SIG-M5 treated with dmso at 0.1 percent for 504 hours (cell line): ENCODE measurements around the gene SPATA12.

Source experiments
- DNase-seq: peaks from one replicate; lab custom pipeline; 2025; ENCODE audit not compliant: unreplicated experiment; lab: John Stamatoyannopoulos, UW

The SPATA12 gene

GRCh38 chr3:57052662-57053061 is 7.8 kb upstream of the SPATA12 start:
- DNase-seq: no peak

GRCh38 chr3:57053122-57053521 is 7.3 kb upstream of the SPATA12 start:
- no peak for DNase-seq

GRCh38 chr3:57057351-57057750 is 3.1 kb upstream of the SPATA12 start:
- DNase-seq: no peak

GRCh38 chr3:57059411-57059810 is 1.1 kb upstream of the SPATA12 start:
- peak; percentile 19 for DNase-seq

GRCh38 chr3:57061556-57061955 is 1.1 kb downstream of the SPATA12 start:
- DNase-seq: no peak

DNA sequence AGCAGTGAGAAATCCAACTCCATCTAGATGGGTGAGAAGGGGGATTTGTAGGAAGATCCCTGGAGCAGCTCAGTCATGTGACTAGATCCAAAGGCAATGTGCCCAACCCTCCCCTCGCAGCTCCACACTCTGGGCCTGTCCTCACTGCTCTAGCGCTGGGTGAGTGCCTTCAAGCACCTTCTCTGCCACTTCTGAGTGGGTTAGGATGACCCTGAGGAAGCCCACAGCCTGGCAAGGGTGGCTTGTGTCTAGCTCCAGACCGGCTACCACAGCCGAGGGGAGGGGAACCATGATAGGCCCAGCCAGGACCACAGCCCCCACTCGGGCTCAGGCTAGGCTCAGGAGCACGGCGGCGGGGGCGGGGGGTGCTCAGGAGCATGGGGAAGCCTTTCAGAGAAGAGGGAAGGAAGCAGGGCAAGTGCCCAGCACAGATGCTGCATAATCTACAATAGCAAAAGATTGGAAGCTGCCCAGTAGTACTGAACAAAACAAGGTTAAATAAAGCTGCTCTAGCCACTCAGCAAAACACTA is 1.7 kb downstream of the SPATA12 start:
- no peak for DNase-seq

DNA sequence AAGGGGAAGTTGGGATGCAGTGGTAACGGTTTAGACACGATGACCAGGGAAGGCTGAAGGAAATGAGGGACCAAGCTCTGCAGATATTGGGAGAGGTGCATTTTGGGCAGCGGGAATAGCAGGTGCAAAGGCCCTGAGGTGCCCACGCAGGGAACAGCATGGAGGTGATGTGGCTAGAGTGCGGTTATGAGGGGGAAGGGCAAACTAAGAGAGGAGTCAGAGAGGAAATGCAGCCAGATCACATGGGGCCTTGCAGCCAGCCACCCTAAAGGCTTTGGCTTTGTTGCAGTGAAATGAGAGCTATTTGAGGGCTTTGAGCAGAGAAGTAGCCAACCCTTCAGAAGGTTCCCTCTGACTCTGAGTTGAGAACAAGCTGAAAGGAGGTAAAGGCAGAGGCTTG is 2.6 kb downstream of the SPATA12 start:
- no peak for DNase-seq

DNA sequence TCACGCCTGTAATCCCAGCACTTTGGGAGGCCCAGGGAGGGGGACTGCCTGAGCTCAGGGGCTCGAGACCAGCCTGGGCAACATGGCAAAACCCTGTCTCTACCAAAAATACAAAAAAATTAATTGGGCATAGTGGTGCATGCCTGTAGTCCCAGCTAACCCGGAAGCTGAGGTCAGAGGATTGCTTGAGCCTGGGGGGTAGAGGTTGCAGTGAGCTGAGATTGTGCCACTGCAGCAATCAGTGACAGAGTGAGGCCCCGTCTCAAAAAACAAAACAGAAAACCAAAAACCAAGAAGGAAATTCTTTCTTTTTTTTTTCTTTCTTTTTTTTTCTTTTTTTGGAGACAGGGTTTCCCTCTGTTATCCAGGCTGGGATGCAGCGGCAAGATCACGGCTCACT is 3.5 kb downstream of the SPATA12 start:
- DNase-seq: no peak

GRCh38 chr3:57064572-57064971 is 4.1 kb downstream of the SPATA12 start:
- peak; percentile 31 for DNase-seq

GRCh38 chr3:57065588-57065987 is 5.1 kb downstream of the SPATA12 start:
- no peak for DNase-seq

DNA sequence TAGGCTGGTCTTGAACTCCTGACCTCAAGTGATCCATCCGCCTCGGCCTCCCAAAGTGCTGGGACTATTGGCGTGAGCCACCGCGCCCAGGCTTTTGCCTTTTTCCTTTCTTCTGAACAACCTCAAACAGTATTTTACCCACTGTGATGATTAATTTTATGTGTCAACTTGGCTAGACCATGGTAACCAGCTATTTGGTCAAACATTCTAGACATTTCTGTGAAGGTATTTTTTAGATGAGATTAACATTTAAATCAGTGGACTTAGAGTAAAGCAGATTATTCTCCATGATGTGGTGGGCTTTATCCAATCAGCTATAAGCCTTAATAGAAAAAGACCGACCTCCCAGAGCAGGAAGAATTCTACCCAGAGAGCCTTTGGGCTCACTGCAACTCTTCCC is 6.0 kb downstream of the SPATA12 start:
- DNase-seq: no peak

GRCh38 chr3:57068437-57069089 is 8.1 kb downstream of the SPATA12 start:
- DNase-seq: peak; percentile 72

GRCh38 chr3:57069503-57069902 is 9.0 kb downstream of the SPATA12 start:
- DNase-seq: no peak

DNA sequence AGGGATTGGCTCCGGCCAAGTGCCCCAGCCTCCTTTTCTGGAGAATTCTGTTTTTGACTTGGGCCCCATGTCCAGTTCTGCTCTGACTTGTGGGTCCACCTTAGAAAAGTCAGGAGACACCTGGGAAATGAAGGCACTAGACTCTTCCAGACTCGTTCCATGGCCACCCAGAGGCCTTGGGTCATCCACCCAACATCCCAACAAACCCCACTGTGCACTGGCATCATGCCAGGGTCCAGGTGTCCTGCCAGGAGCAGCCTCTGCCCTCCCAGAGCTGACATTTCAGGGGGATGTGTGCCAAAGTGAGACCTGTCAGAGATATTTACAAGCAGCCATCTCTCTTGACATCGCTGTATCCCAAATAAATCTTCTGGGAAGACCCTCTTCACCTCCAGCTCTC is 13.2 kb downstream of the SPATA12 start:
- DNase-seq: no peak

DNA sequence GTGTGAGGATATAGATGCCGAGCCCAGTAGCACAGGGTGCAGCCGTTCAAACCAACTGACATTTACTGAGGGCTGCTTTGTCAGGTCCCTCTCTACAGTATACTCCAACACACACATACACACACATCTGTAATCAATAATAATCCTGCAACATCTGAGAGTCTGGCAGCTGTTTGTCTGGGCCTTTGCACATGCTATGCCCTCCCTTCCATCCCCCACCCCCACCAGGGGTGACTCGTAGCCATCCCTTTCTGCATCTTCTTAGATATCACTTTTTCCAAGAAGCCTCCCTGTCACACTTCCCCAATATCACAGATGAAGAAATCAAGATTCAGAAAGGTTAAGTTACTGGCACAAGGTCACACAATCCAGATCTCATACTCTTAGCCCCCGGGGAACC is 13.7 kb downstream of the SPATA12 start:
- no peak for DNase-seq

- no peak for DNase-seq
These were observed 16.0 kb downstream of the SPATA12 start for GRCh38 chr3:57076422-57076951.

GRCh38 chr3:57077630-57078343 is 17.3 kb downstream of the SPATA12 start:
- no peak for DNase-seq

- no peak for DNase-seq
These were observed 17.8 kb downstream of the SPATA12 start for GRCh38 chr3:57078344-57078634.

- no peak for DNase-seq
These were observed 18.4 kb downstream of the SPATA12 start for GRCh38 chr3:57078635-57079473.

DNA sequence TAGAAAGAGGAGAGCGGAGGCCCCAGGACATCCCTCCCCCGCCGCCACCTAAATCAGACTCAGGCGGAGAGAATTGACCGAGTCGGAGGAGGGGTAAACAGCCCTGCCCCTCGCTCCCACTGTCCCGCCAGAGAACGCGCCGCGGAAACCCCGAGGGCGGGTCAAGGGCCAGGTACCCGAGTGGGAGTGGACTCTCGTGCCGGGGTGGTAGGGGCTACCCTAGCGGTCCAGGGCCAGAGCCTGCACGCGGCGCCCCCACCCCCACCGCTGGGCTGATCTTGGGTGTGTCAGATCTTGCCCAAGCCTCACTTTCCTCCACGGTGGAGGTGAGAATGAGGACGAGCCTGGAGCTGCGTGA is 19.0 kb downstream of the SPATA12 start:
- no peak for DNase-seq

DNA sequence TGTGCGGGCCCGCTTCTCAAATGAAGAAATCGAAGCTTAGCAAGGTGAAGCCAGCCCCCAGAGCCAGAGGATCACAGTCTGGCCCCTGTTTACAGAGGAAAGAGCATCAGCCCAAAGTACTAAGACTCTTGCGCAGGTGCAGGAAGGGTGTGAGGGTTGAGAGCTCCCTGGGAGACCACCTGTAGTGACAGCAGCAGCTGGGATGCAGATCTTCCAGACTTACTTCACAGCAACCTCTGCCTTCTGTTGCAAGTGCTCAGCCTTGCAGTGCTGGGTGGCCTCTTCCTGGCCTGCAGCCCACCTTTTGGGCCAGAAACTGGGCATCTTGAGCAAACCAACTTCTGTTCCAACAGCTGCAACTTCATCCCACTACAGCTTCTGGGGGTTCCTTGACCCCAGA is 19.7 kb downstream of the SPATA12 start:
- no peak for DNase-seq

- DNase-seq: no peak
These were observed 20.7 kb downstream of the SPATA12 start for GRCh38 chr3:57081173-57081572.
